K562 (cell line): Measurements from ENCODE around the gene ZCCHC8. TPM values are rescaled to one million over a fixed set of nuclear protein-coding genes. Genes with fewer than 3 reads are reported as not detected.

ENCODE experiments used
- ATAC-seq: fragments of 200-7000 bp; cut with Tn5 transposase; 3 replicates; pipeline ENCODE4 v1.9.1; 2020; ENCODE audit warnings: moderate library complexity
- BruUV-seq: library from RNA; stranded (reverse); fragments of 400-500 nt; replicated peaks from 2 replicates; lab custom pipeline; 2021; lab: Mats Ljungman, UMichigan
- CTCF ChIA-PET: fragments of 300-600 bp; formaldehyde crosslinking; extraction: SDS; loops from one replicate; lab custom pipeline; 2021; ENCODE audit warnings: low intra/inter-chr PET ratio; lab: Yijun Ruan, JAX
- POLR2A ChIA-PET: fragments of 300-600, 350-650 bp; sonication (Branson Sonifier 250); formaldehyde crosslinking; extraction: SDS; loops from one replicate; lab custom pipeline; 2021; ENCODE audit warnings: antibody characterized with exemption, inconsistent platforms; lab: Yijun Ruan, JAX
- DNase-seq, 4 experiments: peaks; one replicate each; pipeline versions ENCODE4 v3.0.0 to v3.0.0-alpha.2; 2011 to 2018; ENCODE audit warnings: low spot score in 3 of 4, mixed read lengths in 3 of 4; ENCODE audit errors: extremely low read depth in 1 of 4
- FAIRE-seq: peaks from 2 replicates; lab custom pipeline; 2011; peaks lifted over from hg19 to GRCh38; lab: Jason Lieb, UNC
- H2AFZ ChIP-seq: 2 replicates; pipeline ENCODE4 v1.6.0; 2011; ENCODE audit warnings: low read depth, low read length, control low read depth, inconsistent platforms
- H3K27ac ChIP-seq: fragments of 200-600 bp; 3 replicates; pipeline ENCODE4 v1.8.0; 2011; ENCODE audit warnings: low read depth, mild to moderate bottlenecking, control low read depth, inconsistent platforms, low read length, moderate library complexity, mixed read lengths; ENCODE audit errors: extremely low read depth
- H3K27me3 ChIP-seq, 2 experiments: fragments of 300-600 bp in 1 of 2; 2 replicates in 1 of 2; 3 replicates in 1 of 2; pipeline versions ENCODE4 v1.6.0 to v1.8.0; 2011; ENCODE audit warnings: inconsistent platforms in 2 of 2, low read length in 2 of 2, mild to moderate bottlenecking in 1 of 2, mixed read lengths in 1 of 2, moderate library complexity in 1 of 2; ENCODE audit not compliant: control insufficient read depth in 2 of 2, insufficient read depth in 2 of 2
- H3K36me3 ChIP-seq: fragments of 300-600 bp; 3 replicates; pipeline ENCODE4 v1.8.0; 2011; ENCODE audit warnings: mild to moderate bottlenecking, low read length, inconsistent platforms; ENCODE audit not compliant: control insufficient read depth, insufficient read depth
- H3K4me1 ChIP-seq, 2 experiments: fragments of 200-600 bp in 1 of 2; replicated peaks in 1 of 2; 2 replicates in 1 of 2; 3 replicates in 1 of 2; pipeline versions ENCODE4 v1.5.1 to v1.8.0; 2011; ENCODE audit warnings: inconsistent platforms in 2 of 2, low read length in 2 of 2, mild to moderate bottlenecking in 1 of 2, mixed read lengths in 1 of 2, moderate library complexity in 1 of 2; ENCODE audit not compliant: control insufficient read depth in 2 of 2, insufficient read depth in 2 of 2
- H3K4me2 ChIP-seq: 2 replicates; pipeline ENCODE4 v1.6.1; 2011; ENCODE audit warnings: low read length, control low read depth, inconsistent platforms, mixed read lengths; ENCODE audit not compliant: insufficient read depth
- H3K4me3 ChIP-seq: fragments of 200-600 bp; sonication (generic), shearing (Covaris generic); 2 replicates; pipeline ENCODE4 v1.5.1; 2016; ENCODE audit warnings: control low read depth, inconsistent platforms
- H3K79me2 ChIP-seq: fragments of 200-600 bp; 3 replicates; pipeline ENCODE4 v1.8.0; 2011; ENCODE audit warnings: low read length, inconsistent platforms; ENCODE audit not compliant: control insufficient read depth, insufficient read depth
- H3K9ac ChIP-seq, 2 experiments: 2 replicates each; pipeline versions ENCODE4 v1.6.0 to v1.6.1; 2011; ENCODE audit warnings: low read depth in 2 of 2, low read length in 2 of 2, control low read depth in 1 of 2, inconsistent platforms in 1 of 2, mild to moderate bottlenecking in 1 of 2, mixed read lengths in 1 of 2; ENCODE audit not compliant: insufficient read depth in 1 of 2
- H3K9me1 ChIP-seq: one replicate; pipeline ENCODE4 v1.6.0; 2011; ENCODE audit warnings: inconsistent platforms, mild to moderate bottlenecking, low read length, moderate library complexity; ENCODE audit not compliant: control insufficient read depth, insufficient read depth
- H3K9me3 ChIP-seq: replicated peaks from 2 replicates; pipeline ENCODE4 v1.5.1; 2011; ENCODE audit warnings: low read depth, low read length, inconsistent platforms; ENCODE audit not compliant: control insufficient read depth, insufficient read depth
- H4K20me1 ChIP-seq: replicated peaks from 2 replicates; pipeline ENCODE4 v1.6.1; 2011; ENCODE audit warnings: low read length, inconsistent platforms, mixed read lengths; ENCODE audit not compliant: control insufficient read depth, insufficient read depth
- CC2D1A ChIP-seq: fragments of 450-650 bp; IDR thresholded peaks from 2 replicates; pipeline ENCODE4 v1.6.1; 2017; ENCODE audit warnings: mild to moderate bottlenecking
- CHCHD3 ChIP-seq: fragments of 250-450 bp; sonication (Bioruptor Pico); IDR thresholded peaks from 2 replicates; pipeline ENCODE4 v2.1.2; 2022; ENCODE audit warnings: mild to moderate bottlenecking
- E4F1 ChIP-seq: fragments of 250-450 bp; sonication (Bioruptor Pico); IDR thresholded peaks from 2 replicates; pipeline ENCODE4 v1.5.0; 2021; ENCODE audit warnings: mild to moderate bottlenecking, borderline replicate concordance
- GTF2E2 ChIP-seq: fragments of 200-800 bp; sonication (Bioruptor generic); IDR thresholded peaks from 2 replicates; pipeline ENCODE4 v1.6.1; 2016; ENCODE audit warnings: missing genetic modification characterization, missing compliant biosample characterization
- HBP1 ChIP-seq: fragments of 450-650 bp; formaldehyde crosslinking; IDR thresholded peaks from 2 replicates; pipeline ENCODE4 v1.4.0; 2022; ENCODE audit warnings: missing genetic modification characterization
- IFI16 ChIP-seq: fragments of 250-450 bp; sonication (Bioruptor Pico); IDR thresholded peaks from 2 replicates; pipeline ENCODE4 v2.1.2; 2022; ENCODE audit warnings: mild to moderate bottlenecking, inconsistent platforms
- KDM2B ChIP-seq: fragments of 250-450 bp; sonication (Bioruptor Pico); IDR thresholded peaks from 2 replicates; pipeline ENCODE4 v1.8.0; 2021; ENCODE audit warnings: mild to moderate bottlenecking, moderate library complexity
- MXD1 ChIP-seq: fragments of 250-450 bp; sonication (Bioruptor Pico); IDR thresholded peaks from 2 replicates; pipeline ENCODE4 v1.8.0; 2021; ENCODE audit warnings: borderline replicate concordance, mild to moderate bottlenecking, moderate library complexity; ENCODE audit not compliant: poor library complexity, severe bottlenecking
- SAFB2 ChIP-seq: fragments of 200-400 bp; formaldehyde crosslinking; IDR thresholded peaks from 2 replicates; pipeline ENCODE4 v1.6.1; 2018; ENCODE audit warnings: borderline replicate concordance, low read length, low read depth, moderate library complexity; ENCODE audit not compliant: severe bottlenecking
- SNRNP70 ChIP-seq: fragments of 200-400 bp; formaldehyde crosslinking; optimal IDR thresholded peaks from 2 replicates; pipeline ENCODE3; 2017; ENCODE audit warnings: low read depth, low read length
- USF2 ChIP-seq: sonication (generic); formaldehyde crosslinking; IDR thresholded peaks from 2 replicates; pipeline ENCODE4 v1.5.0; 2020; ENCODE audit warnings: missing genetic modification reagents
- ZNF146 ChIP-seq: IDR thresholded peaks from one replicate; pipeline ENCODE4 v1.6.1; 2018; ENCODE audit warnings: missing compliant biosample characterization; ENCODE audit not compliant: unreplicated experiment
- ZNF24 ChIP-seq: fragments of 450-650 bp; IDR thresholded peaks from 2 replicates; pipeline ENCODE4 v1.6.1; 2016
- ZNF449 ChIP-seq: fragments of 250-450 bp; sonication (Bioruptor Pico); IDR thresholded peaks from 2 replicates; pipeline ENCODE4 v1.8.0; 2022; ENCODE audit warnings: moderate library complexity, mild to moderate bottlenecking, inconsistent platforms
- ZNF511 ChIP-seq: sonication (generic); formaldehyde crosslinking; IDR thresholded peaks from 2 replicates; pipeline ENCODE4 v1.8.0; 2022; ENCODE audit warnings: mild to moderate bottlenecking, missing genetic modification reagents
- ZNF589 ChIP-seq: fragments of 200-800 bp; sonication (Bioruptor generic); IDR thresholded peaks from 2 replicates; pipeline ENCODE4 v1.6.1; 2016; ENCODE audit warnings: low read depth, missing genetic modification characterization, missing compliant biosample characterization
- WGBS: fragments of 100-300 bp; shearing (Covaris generic); methylation state at CpG from one replicate; pipeline ENCODE4 v1.1.6; 2016; ENCODE audit warnings: low coverage, mixed read lengths; ENCODE audit not compliant: insufficient coverage; ENCODE audit errors: missing lambda C conversion rate; 5-methylcytosine and 5-hydroxymethylcytosine counted together
- in situ Hi-C: fragments of 300-500 bp; cut with MboI; formaldehyde crosslinking; loops from 4 replicates; pipeline ENCODE4 v1.15.0; 2018; ENCODE audit warnings: inconsistent platforms, mixed read lengths
- intact Hi-C: fragments of 100-400 bp; cut with micrococcal nuclease; formaldehyde crosslinking; loops from 2 replicates; pipeline ENCODE4 v1.14.2; 2022
- polyA plus RNA-seq, 8 experiments: library from polyadenylated mRNA; depleted of rRNA in 4 of 8; stranded (reverse) in 5 of 8; unstranded in 3 of 8; fragments of >200 nt; fragmentation: Nextera tagmentation in 2 of 8; fragmentation: Illumina TruSeq in 1 of 8; extraction: Ambion mirVana in 2 of 8; extraction: Trizol in 1 of 8; gene quantifications; 2 replicates each; pipeline versions ENCODE4 v1.2.1 to v1.2.3, GENCODE V29; 2011 to 2014; ENCODE audit warnings: inconsistent platforms in 1 of 8, missing spikeins in 1 of 8
- total RNA-seq, 7 experiments: library from RNA; depleted of rRNA in 6 of 7; stranded (reverse); fragments of >200 nt in 6 of 7; fragmentation: Illumina TruSeq in 2 of 7; extraction: Trizol in 2 of 7; gene quantifications; 2 replicates each; pipeline versions ENCODE4 v1.2.1 to v1.2.3, GENCODE V29; 2011 to 2021; ENCODE audit warnings: low replicate concordance in 1 of 7

The ZCCHC8 gene
- total and polyA plus RNA-seq, 9 of the 15 experiments (the other 6 are each of a cell fraction or from before 2014, with no cell fraction given): 14.8 to 50.9 (median 34.1) TPM

- Histone ChIP-seq H3K36me3 (peaks cover 76% of the 10 kb centered on the region), H3K9ac (no peak overlapping the region), H3K27ac (no peak overlapping the region), H2AFZ (no peak overlapping the region), H3K4me2 (no peak overlapping the region), H3K9me3 (no peaks in the 10 kb centered on the region), H3K4me1 (peaks cover 0 to 6% of the 10 kb centered on the region in 2 experiments; a peak in 2 of 5 replicates), H3K79me2 (peaks cover 45% of the 10 kb centered on the region), H3K4me3 (no peak overlapping the region), H3K27me3 (no peaks in the 10 kb centered on the region), H4K20me1 (no peaks in the 10 kb centered on the region), H3K9me1 (no peaks in the 10 kb centered on the region)
- DNase-seq (no peak), FAIRE-seq (no peak), ATAC-seq (peak; percentile 14)
- ChIA-PET CTCF (no interaction called here), POLR2A (interaction anchor here (0.6 to 9.6 kb wide), 6 partner anchors 7 to 280 kb away, joined by 3 to 125 read pairs (median 4); partner anchors contain the start of gene ZCCHC8)
- intact Hi-C loops (no loop called here), in situ Hi-C loops (no loop called here)
- no TSS peak for BruUV-seq
- WGBS: 97% methylated on average over 2 of the region's 2 CpGs
- TF ChIP-seq KDM2B (no peak), USF2 (no peak), HBP1 (CRISPR knock-in tag) (no peak), E4F1 (no peak), IFI16 (CRISPR knock-in tag) (no peak), SAFB2 (no peak), ZNF24 (no peak), SNRNP70 (no peak), CC2D1A (no peak), MXD1 (CRISPR knock-in tag) (no peak), ZNF589 (CRISPR knock-in tag) (no peak), ZNF511 (no peak), ZNF449 (no peak), ZNF146 (CRISPR knock-in tag) (no peak), CHCHD3 (CRISPR knock-in tag) (no peak), GTF2E2 (tag) (no peak)
These were observed 8.7 kb downstream of the ZCCHC8 start for GRCh38 chr12:122491991-122492390.
